HG02970 (cell line): ENCODE measurements around the gene RAB15.
"Not testable (repeated sequence)": the region's sequence is repeated elsewhere in the genome, so short reads cannot be mapped to it uniquely, and the experiment has no call there.

Experiments used
- ATAC-seq: cut with Tn5 transposase; IDR thresholded peaks from one replicate; pipeline ENCODE4 v1.9.1; 2021; ENCODE audit warnings: mild to moderate bottlenecking, moderate library complexity, moderate number of reproducible peaks; ENCODE audit not compliant: unreplicated experiment, low FRiP score

Gene RAB15

GRCh38 chr14:64914237-64915028, 57.7 kb downstream of the RAB15 start, which contains the start of gene CHURC1:
Gene CHURC1, plus strand, starts transcription at chr14:64914455. Its CDS starts 41 bp downstream, at chr14:64914496.
- peak; percentile 94 for ATAC-seq

GRCh38 chr14:64913477-64913876, 58.7 kb downstream of the RAB15 start:
- not testable (repeated sequence) for ATAC-seq

- ATAC-seq = no peak
These were observed 59.9 kb downstream of the RAB15 start for GRCh38 chr14:64912261-64912660.

- no peak for ATAC-seq
These were observed 61.2 kb downstream of the RAB15 start for GRCh38 chr14:64910847-64911495.

GRCh38 chr14:64906022-64906421, 66.1 kb downstream of the RAB15 start:
- ATAC-seq = no peak

GRCh38 chr14:64899958-64900357, 72.2 kb downstream of the RAB15 start:
- ATAC-seq = no peak
